ENCODE data around the gene MS4A8. TPM values are rescaled to one million over a fixed set of nuclear protein-coding genes. Genes with fewer than 3 reads are reported as not detected.
"Not testable (repeated sequence)": the region's sequence is repeated elsewhere in the genome, so short reads cannot be mapped to it uniquely, and the experiment has no call there.

Gene MS4A8
- total RNA-seq, 3 donors from 2014 or later (not counting 1 experiment from before 2014, with no cell fraction given) = not detected

GRCh38 chr11:60754887-60755286 lies 55.5 kb downstream of the MS4A8 start:
- H3K9me3 Mint-ChIP-seq = no peaks in the 10 kb centered on the region
- DNase-seq = no peak
- no peak overlapping the region for H3K27ac ChIP-seq (ENCODE audit: low read length)
- no peaks in the 10 kb centered on the region for H3K9me3 ChIP-seq (ENCODE audit: control insufficient read depth, insufficient read depth, low read length)
- H3K4me3 Mint-ChIP-seq = no peak overlapping the region
- H3K4me1 Mint-ChIP-seq = no peaks in the 10 kb centered on the region
- no peaks in the 10 kb centered on the region for H3K4me1 ChIP-seq (ENCODE audit: control insufficient read depth, insufficient read depth, low read length)
- no peak overlapping the region for H3K4me3 ChIP-seq (ENCODE audit: low read length)
- no peaks in the 10 kb centered on the region for H3K27me3 ChIP-seq (ENCODE audit: control insufficient read depth, insufficient read depth, low read length)
- ATAC-seq = no peak
- H3K36me3 ChIP-seq (ENCODE audit: control insufficient read depth, insufficient read depth, low read length) = no peaks in the 10 kb centered on the region
- no peak for TF ChIP-seq CTCF (IDR thresholded peaks at IDR 0.05)
- no peaks in the 10 kb centered on the region for H3K36me3 Mint-ChIP-seq
- H3K27me3 Mint-ChIP-seq (ENCODE audit: low read depth in 2 of 2) = peaks cover 7 to 21% of the 10 kb centered on the region in 2 donors
- intact Hi-C loops (cut with micrococcal nuclease) = no loop called here
- no peak overlapping the region for H3K27ac Mint-ChIP-seq
- WGBS (ENCODE audit: insufficient coverage) = 92% methylated on average over 6 of the region's 6 CpGs

GRCh38 chr11:60756307-60757032 lies 57.1 kb downstream of the MS4A8 start, which contains the start of gene MS4A15:
MS4A15 (plus strand) TSS chr11:60756867; CDS start chr11:60763734, 6,867 bp downstream.
- H3K9me3 ChIP-seq (ENCODE audit: control insufficient read depth, insufficient read depth, low read length) = no peaks in the 10 kb centered on the region
- Mint-ChIP-seq H3K36me3 (no peaks in the 10 kb centered on the region), H3K27me3 (ENCODE audit: low read depth in 2 of 2) (peaks cover 19 to 30% of the 10 kb centered on the region in 2 donors), H3K4me3 (no peak within 1 kb of the TSS), H3K9me3 (no peaks in the 10 kb centered on the region), H3K4me1 (no peaks in the 10 kb centered on the region), H3K27ac (no peak within 1 kb of the TSS)
- H3K27ac ChIP-seq (ENCODE audit: low read length) = no peak within 1 kb of the TSS
- H3K4me1 ChIP-seq (ENCODE audit: control insufficient read depth, insufficient read depth, low read length) = no peaks in the 10 kb centered on the region
- no peak within 1 kb of the TSS for H3K4me3 ChIP-seq (ENCODE audit: low read length)
- ATAC-seq (no peak), DNase-seq (peak in 1 of 2 donors; percentile 20)
- H3K36me3 ChIP-seq (ENCODE audit: control insufficient read depth, insufficient read depth, low read length) = no peaks in the 10 kb centered on the region
- no peaks in the 10 kb centered on the region for H3K27me3 ChIP-seq (ENCODE audit: control insufficient read depth, insufficient read depth, low read length)
- intact Hi-C loops (cut with micrococcal nuclease) = no loop called here
- WGBS (ENCODE audit: insufficient coverage) = 64% methylated on average over 14 of the region's 14 CpGs
- no peak for TF ChIP-seq CTCF (IDR thresholded peaks at IDR 0.05)

- H3K9me3 ChIP-seq (ENCODE audit: control insufficient read depth, insufficient read depth, low read length) = no peaks in the 10 kb centered on the region
- peaks cover 19 to 30% of the 10 kb centered on the region in 2 donors for H3K27me3 Mint-ChIP-seq (ENCODE audit: low read depth in 2 of 2)
- H3K36me3 ChIP-seq (ENCODE audit: control insufficient read depth, insufficient read depth, low read length) = no peaks in the 10 kb centered on the region
- no peaks in the 10 kb centered on the region for H3K9me3 Mint-ChIP-seq
- no peaks in the 10 kb centered on the region for H3K4me1 ChIP-seq (ENCODE audit: control insufficient read depth, insufficient read depth, low read length)
- no peak for ATAC-seq
- H3K4me3 Mint-ChIP-seq = no peak overlapping the region
- H3K4me1 Mint-ChIP-seq = no peaks in the 10 kb centered on the region
- H3K36me3 Mint-ChIP-seq = no peaks in the 10 kb centered on the region
- TF ChIP-seq CTCF (IDR thresholded peaks at IDR 0.05) = no peak
- no peak for DNase-seq
- 89% methylated on average over 16 of the region's 19 CpGs for WGBS (ENCODE audit: insufficient coverage)
- H3K27ac ChIP-seq (ENCODE audit: low read length) = no peak overlapping the region
- no peaks in the 10 kb centered on the region for H3K27me3 ChIP-seq (ENCODE audit: control insufficient read depth, insufficient read depth, low read length)
- no peak overlapping the region for H3K4me3 ChIP-seq (ENCODE audit: low read length)
- H3K27ac Mint-ChIP-seq = no peak overlapping the region
- intact Hi-C loops (cut with micrococcal nuclease) = no loop called here
Observed at GRCh38 chr11:60757231-60757800, 57.9 kb downstream of the MS4A8 start.

- H3K27me3 Mint-ChIP-seq (ENCODE audit: low read depth in 2 of 2) = peaks cover 19 to 30% of the 10 kb centered on the region in 2 donors
- H3K36me3 ChIP-seq (ENCODE audit: control insufficient read depth, insufficient read depth, low read length); ATAC-seq; H3K9me3 ChIP-seq (ENCODE audit: control insufficient read depth, insufficient read depth, low read length); H3K4me1 ChIP-seq (ENCODE audit: control insufficient read depth, insufficient read depth, low read length); H3K27me3 ChIP-seq (ENCODE audit: control insufficient read depth, insufficient read depth, low read length); H3K27ac ChIP-seq (ENCODE audit: low read length); H3K27ac Mint-ChIP-seq; H3K4me3 Mint-ChIP-seq; H3K4me3 ChIP-seq (ENCODE audit: low read length); H3K36me3 Mint-ChIP-seq; intact Hi-C loops (cut with micrococcal nuclease); H3K9me3 Mint-ChIP-seq; DNase-seq; H3K4me1 Mint-ChIP-seq: not testable (repeated sequence)
- 83% methylated on average over 4 of the region's 4 CpGs for WGBS (ENCODE audit: insufficient coverage)
Observed at GRCh38 chr11:60758671-60759070, 59.3 kb downstream of the MS4A8 start.

GRCh38 chr11:60759438-60760225 lies 60.2 kb downstream of the MS4A8 start:
- H3K27me3 ChIP-seq (ENCODE audit: control insufficient read depth, insufficient read depth, low read length); H3K36me3 ChIP-seq (ENCODE audit: control insufficient read depth, insufficient read depth, low read length); H3K4me1 Mint-ChIP-seq; H3K9me3 Mint-ChIP-seq; H3K27ac Mint-ChIP-seq; H3K27ac ChIP-seq (ENCODE audit: low read length); H3K9me3 ChIP-seq (ENCODE audit: control insufficient read depth, insufficient read depth, low read length); intact Hi-C loops (cut with micrococcal nuclease); H3K4me3 Mint-ChIP-seq; H3K36me3 Mint-ChIP-seq; H3K4me3 ChIP-seq (ENCODE audit: low read length); ATAC-seq; H3K4me1 ChIP-seq (ENCODE audit: control insufficient read depth, insufficient read depth, low read length); DNase-seq: not testable (repeated sequence)
- 54% methylated on average over 19 of the region's 22 CpGs for WGBS (ENCODE audit: insufficient coverage)
- peaks cover 19 to 30% of the 10 kb centered on the region in 2 donors for H3K27me3 Mint-ChIP-seq (ENCODE audit: low read depth in 2 of 2)

Measured in natural killer cell (primary cell).